Peyer's patch (tissue), 4 donors: Measurements from ENCODE around the gene SIDT2.

ENCODE experiments used
- CTCF ChIP-seq, 6 experiments: fragments of 450-650 bp in 4 of 6; fragments of 200-600 bp in 2 of 6; sonication (generic) in 1 of 6; IDR thresholded peaks; one replicate each; pipeline ENCODE4 v1.5.1; 2017 to 2019; ENCODE audit warnings: antibody characterized with exemption in 6 of 6, mild to moderate bottlenecking in 3 of 6, moderate library complexity in 1 of 6
- POLR2A ChIP-seq, 2 donors: fragments of 450-650 bp; IDR thresholded peaks; one replicate each; pipeline ENCODE4 v1.5.1; 2017; ENCODE audit warnings: antibody characterized with exemption in 2 of 2, mild to moderate bottlenecking in 2 of 2, moderate library complexity in 2 of 2

GRCh38 chr11:117191680-117192400, 13.3 kb downstream of the SIDT2 start:
- no peak for TF ChIP-seq POLR2A (IDR thresholded peaks at IDR 0.05)
- no peak for TF ChIP-seq CTCF (IDR thresholded peaks at IDR 0.05)
